SH-SY5Y (cell line): ENCODE data around the gene ADAT3.

ENCODE experiments used
- GATA2 ChIP-seq: IDR thresholded peaks from 2 replicates; pipeline ENCODE4 v1.6.1; 2011; ENCODE audit warnings: mild to moderate bottlenecking, low read depth, low read length
- GATA3 ChIP-seq: IDR thresholded peaks from 2 replicates; pipeline ENCODE4 v1.6.1; 2011; ENCODE audit warnings: low read depth, mild to moderate bottlenecking, low read length, moderate library complexity

DNA sequence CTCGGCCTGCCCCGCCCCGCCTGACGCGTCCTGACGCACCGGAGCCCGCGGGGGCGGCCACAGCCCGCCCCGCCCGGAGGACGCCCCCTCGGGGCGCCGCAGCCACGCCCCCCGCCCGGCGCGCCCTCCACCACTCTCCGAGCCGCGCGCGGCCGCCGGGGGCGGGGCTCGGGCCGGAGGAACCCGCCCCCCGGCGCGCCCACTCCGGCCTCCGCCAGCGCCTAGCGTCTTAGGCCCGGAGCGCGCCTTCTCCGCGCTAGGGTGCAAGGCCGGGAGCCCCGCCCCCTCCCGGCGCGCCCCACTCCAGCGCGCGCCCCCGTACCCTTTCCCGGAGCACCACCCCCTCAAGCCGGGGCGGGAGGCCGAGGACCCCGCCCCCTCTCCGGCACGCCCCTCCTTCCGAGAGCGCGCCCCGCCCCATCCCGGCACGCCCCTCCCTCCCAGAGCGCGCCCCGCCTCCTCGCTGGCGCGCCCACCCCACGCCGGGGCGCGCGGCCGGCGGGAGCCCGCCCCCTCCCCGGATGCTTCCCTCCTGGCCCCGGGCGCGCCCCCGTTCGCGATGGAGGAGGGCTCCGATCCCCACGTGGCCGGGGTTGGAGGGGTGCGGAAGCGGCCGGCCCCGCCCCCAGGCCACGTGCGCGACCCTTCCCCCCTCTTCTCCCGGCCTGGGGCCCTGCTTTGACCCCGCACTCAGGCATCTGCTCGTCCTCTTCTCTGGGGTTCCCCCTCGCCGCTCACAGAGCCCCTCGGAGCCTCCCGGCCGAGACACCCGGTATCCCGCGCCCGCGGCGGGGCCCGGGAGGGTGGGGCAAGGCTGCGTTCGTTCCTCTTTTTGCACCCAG lies 41.3 kb upstream of the ADAT3 start:
- TF ChIP-seq GATA3: no peak
- TF ChIP-seq GATA2: no peak
